ENCODE data around the gene MCM3AP.
"Not testable (repeated sequence)": the region's sequence is repeated elsewhere in the genome, so short reads cannot be mapped to it uniquely, and the experiment has no call there.

The MCM3AP gene

DNA sequence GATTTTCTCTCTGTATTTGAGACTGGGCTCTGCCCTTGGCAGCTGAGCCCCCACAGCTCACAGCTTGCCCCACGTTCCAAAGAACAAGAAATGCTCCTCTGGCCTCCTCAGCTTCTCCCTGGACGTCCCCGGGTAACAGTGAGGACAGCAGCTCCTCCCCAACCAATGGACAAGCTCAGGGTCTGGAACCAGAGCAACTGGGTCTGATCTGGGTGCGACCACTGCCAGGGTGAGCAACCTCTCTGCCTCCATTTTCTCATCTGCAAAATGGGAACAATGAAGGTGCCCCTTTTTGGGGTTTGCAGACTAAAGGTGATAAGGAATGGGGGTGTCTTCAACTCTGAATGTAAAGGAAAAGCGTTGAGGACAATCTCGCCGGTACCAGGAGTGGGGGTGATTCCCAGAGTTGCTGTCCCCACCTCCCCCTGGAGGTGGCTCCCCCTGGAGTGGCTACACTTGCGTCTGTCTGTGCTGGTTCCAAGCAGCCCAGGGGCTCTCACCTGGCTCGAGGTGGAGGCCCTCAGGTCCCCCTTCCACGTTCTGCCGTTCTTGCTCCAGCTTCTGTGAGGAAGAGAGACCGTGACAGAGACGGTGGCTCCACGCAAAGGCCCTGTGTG is 31.4 kb upstream of the MCM3AP start:
- Mint-ChIP-seq H3K27ac (no peak overlapping the region), H3K9me3 (no peaks in the 10 kb centered on the region), H3K4me1 (peaks cover 29% of the 10 kb centered on the region), H3K4me3 (no peak overlapping the region), H3K27me3 (ENCODE audit: low read depth, poor library complexity) (peaks cover 3% of the 10 kb centered on the region), H3K36me3 (ENCODE audit: low read depth) (peaks cover 27% of the 10 kb centered on the region)
- TF ChIP-seq, protein P1, sequence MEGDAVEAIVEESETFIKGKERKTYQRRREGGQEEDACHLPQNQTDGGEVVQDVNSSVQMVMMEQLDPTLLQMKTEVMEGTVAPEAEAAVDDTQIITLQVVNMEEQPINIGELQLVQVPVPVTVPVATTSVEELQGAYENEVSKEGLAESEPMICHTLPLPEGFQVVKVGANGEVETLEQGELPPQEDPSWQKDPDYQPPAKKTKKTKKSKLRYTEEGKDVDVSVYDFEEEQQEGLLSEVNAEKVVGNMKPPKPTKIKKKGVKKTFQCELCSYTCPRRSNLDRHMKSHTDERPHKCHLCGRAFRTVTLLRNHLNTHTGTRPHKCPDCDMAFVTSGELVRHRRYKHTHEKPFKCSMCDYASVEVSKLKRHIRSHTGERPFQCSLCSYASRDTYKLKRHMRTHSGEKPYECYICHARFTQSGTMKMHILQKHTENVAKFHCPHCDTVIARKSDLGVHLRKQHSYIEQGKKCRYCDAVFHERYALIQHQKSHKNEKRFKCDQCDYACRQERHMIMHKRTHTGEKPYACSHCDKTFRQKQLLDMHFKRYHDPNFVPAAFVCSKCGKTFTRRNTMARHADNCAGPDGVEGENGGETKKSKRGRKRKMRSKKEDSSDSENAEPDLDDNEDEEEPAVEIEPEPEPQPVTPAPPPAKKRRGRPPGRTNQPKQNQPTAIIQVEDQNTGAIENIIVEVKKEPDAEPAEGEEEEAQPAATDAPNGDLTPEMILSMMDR (IDR thresholded peaks at IDR 0.05): no peak
- DNase-seq: no peak

DNA sequence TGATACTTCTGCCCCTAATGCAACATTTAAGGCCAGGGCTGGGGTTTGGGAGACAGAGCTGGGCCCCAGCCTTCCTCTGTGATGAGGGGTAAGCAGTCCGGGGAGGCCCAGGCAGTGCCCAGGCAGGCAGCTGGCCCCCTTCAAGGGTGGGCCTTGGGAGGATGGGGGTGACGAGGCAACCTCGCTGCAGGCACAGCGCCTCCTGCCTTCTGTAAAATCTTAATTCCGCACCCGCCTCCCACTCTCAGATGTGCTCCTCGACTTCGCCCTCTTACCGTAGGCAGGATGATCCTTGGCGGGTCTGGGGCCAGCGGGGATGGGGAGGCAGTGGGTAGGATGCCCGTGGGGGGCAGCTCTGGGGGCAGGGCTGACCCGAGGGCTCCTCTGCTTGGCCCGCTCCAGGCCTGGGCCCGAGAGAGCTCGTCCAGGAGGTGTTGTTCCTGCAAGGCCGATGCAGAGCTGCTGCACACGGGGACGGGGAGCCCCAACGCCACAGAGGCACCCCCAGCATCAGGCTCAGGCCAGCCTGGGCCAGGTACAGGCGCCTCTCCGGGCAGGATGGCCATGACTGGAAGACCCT is 29.1 kb upstream of the MCM3AP start:
- peaks cover 23% of the 10 kb centered on the region for H3K36me3 Mint-ChIP-seq (ENCODE audit: low read depth)
- TF ChIP-seq, protein P1 (IDR thresholded peaks at IDR 0.05): no peak
- H3K9me3 Mint-ChIP-seq: no peaks in the 10 kb centered on the region
- DNase-seq: no peak
- H3K4me3 Mint-ChIP-seq: no peak overlapping the region
- no peak overlapping the region for H3K27ac Mint-ChIP-seq
- H3K4me1 Mint-ChIP-seq: peaks cover 12% of the 10 kb centered on the region
- H3K27me3 Mint-ChIP-seq (ENCODE audit: low read depth, poor library complexity): peaks cover 3% of the 10 kb centered on the region

DNA sequence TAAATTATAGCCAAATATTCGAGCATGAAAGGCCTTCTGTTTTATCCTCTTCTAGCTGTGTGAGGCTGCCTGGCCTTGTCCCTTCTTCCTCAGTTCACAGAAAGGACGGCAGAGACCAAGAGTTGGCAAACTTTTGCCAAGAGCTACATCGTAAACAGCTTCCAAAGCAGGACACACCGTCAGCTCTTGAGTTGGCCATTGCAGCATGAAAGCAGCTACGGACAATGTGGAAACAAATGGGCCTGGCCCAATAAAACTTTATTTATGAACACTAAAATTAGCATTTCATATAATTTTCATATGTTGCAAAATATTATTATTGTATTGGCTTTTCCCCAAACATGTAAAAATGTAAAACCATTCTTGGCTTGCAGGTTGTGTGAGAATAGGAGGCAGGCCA is 27.5 kb upstream of the MCM3AP start:
- H3K4me3 Mint-ChIP-seq: no peak overlapping the region
- DNase-seq: no peak
- no peaks in the 10 kb centered on the region for H3K4me1 Mint-ChIP-seq
- no peaks in the 10 kb centered on the region for H3K27me3 Mint-ChIP-seq (ENCODE audit: low read depth, poor library complexity)
- TF ChIP-seq, protein P1 (IDR thresholded peaks at IDR 0.05): no peak
- H3K36me3 Mint-ChIP-seq (ENCODE audit: low read depth): peaks cover 29% of the 10 kb centered on the region
- H3K9me3 Mint-ChIP-seq: no peaks in the 10 kb centered on the region
- H3K27ac Mint-ChIP-seq: no peak overlapping the region

DNA sequence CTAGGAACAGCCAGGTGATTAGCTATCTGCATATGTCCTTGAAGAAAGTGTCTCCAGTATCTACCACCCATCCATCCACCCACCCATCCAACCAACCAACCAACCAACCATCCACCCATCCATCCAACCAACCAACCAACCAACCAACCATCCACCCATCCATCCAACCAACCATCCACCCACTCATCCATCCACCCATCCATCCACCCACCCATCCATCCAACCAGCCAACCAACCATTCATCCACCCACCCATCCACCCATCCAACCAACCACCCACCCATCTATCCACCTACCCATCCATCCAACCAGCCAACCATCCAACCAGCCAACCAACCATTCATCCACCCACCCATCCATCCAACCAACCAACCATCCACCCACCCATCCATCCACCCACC is 26.2 kb upstream of the MCM3AP start:
- no peaks in the 10 kb centered on the region for H3K9me3 Mint-ChIP-seq
- H3K27me3 Mint-ChIP-seq (ENCODE audit: low read depth, poor library complexity): no peaks in the 10 kb centered on the region
- H3K27ac Mint-ChIP-seq: no peak overlapping the region
- H3K36me3 Mint-ChIP-seq (ENCODE audit: low read depth): peaks cover 39% of the 10 kb centered on the region
- H3K4me1 Mint-ChIP-seq: no peaks in the 10 kb centered on the region
- no peak overlapping the region for H3K4me3 Mint-ChIP-seq
- TF ChIP-seq, protein P1 (IDR thresholded peaks at IDR 0.05): no peak
- DNase-seq: no peak

DNA sequence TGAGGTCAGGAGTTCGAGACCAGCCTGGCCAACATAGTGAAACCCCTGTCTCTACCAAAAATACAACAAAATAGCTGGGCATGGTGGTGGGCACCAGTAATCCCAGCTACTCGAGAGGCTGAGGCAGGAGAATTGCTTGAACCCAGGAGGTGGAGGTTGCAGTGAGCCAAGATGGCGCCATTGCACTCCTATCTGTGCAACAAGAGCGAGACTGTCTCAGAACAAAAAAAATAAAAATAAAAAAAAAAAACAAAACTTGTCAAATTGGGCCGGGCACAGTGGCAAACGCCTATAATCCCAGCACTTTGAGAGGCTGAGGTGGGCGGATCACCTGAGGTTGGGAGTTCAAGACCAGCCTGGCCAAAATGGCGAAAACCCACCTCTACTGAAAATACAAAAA is 24.8 kb upstream of the MCM3AP start:
- H3K4me1 Mint-ChIP-seq; H3K9me3 Mint-ChIP-seq; H3K27me3 Mint-ChIP-seq (ENCODE audit: low read depth, poor library complexity); H3K27ac Mint-ChIP-seq; H3K4me3 Mint-ChIP-seq; DNase-seq: not testable (repeated sequence)
- H3K36me3 Mint-ChIP-seq (ENCODE audit: low read depth): peaks cover 44% of the 10 kb centered on the region

DNA sequence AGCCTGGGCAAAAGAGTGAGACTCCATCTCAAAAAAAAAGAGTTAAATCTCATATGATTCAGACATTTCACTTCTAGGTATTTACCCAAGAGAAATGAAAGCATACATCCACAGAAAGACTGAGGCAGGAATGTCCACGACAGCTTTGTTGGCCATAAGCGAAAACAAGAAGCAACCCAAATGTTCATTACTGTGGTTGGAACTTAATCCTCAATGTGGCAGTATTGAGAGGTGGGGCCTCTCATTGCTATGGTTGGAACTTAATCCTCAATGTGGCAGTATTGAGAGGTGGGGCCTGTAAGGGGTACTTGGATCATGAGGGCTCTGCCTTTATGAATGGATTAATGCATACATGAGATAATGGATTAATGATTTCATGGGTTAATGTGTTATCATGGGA is 23.0 kb upstream of the MCM3AP start:
- H3K27ac Mint-ChIP-seq: no peak overlapping the region

More for the DNA sequence above, 23.0 kb upstream of the MCM3AP start:
- H3K27me3 Mint-ChIP-seq (ENCODE audit: low read depth, poor library complexity): no peaks in the 10 kb centered on the region
- peaks cover 50% of the 10 kb centered on the region for H3K36me3 Mint-ChIP-seq (ENCODE audit: low read depth)
- TF ChIP-seq, protein P1 (IDR thresholded peaks at IDR 0.05): no peak
- DNase-seq: no peak
- H3K4me3 Mint-ChIP-seq: no peak overlapping the region
- no peaks in the 10 kb centered on the region for H3K4me1 Mint-ChIP-seq
- H3K9me3 Mint-ChIP-seq: no peaks in the 10 kb centered on the region

Data from nephron progenitor cell (in vitro differentiated cells).